GM21381 (cell line): ENCODE results near the gene PRRC2B.

ENCODE experiments used
- ATAC-seq: cut with Tn5 transposase; IDR thresholded peaks from one replicate; pipeline ENCODE4 v1.9.1; 2021; ENCODE audit warnings: mild to moderate bottlenecking, moderate library complexity; ENCODE audit not compliant: unreplicated experiment

PRRC2B gene

GRCh38 chr9:131407717-131408195 is 13.9 kb downstream of the PRRC2B start:
- ATAC-seq, result no peak

GRCh38 chr9:131409458-131409992 is 15.6 kb downstream of the PRRC2B start:
- ATAC-seq, result no peak

- ATAC-seq, result no peak
Observed at GRCh38 chr9:131410044-131410491, 16.2 kb downstream of the PRRC2B start.

GRCh38 chr9:131411719-131412681 is 18.1 kb downstream of the PRRC2B start:
- no peak for ATAC-seq

GRCh38 chr9:131416509-131416908 is 22.6 kb downstream of the PRRC2B start:
- ATAC-seq, result no peak

GRCh38 chr9:131417264-131418142 is 23.6 kb downstream of the PRRC2B start:
- no peak for ATAC-seq

- no peak for ATAC-seq
Observed at GRCh38 chr9:131418143-131419025, 24.5 kb downstream of the PRRC2B start.

GRCh38 chr9:131419026-131419614 is 25.2 kb downstream of the PRRC2B start:
- ATAC-seq, result no peak

- no peak for ATAC-seq
Observed at GRCh38 chr9:131419716-131420115, 25.8 kb downstream of the PRRC2B start.

GRCh38 chr9:131420980-131421624 is 27.2 kb downstream of the PRRC2B start:
- no peak for ATAC-seq

- ATAC-seq, result no peak
Observed at GRCh38 chr9:131421691-131422090, 27.8 kb downstream of the PRRC2B start.

- ATAC-seq, result no peak
Observed at GRCh38 chr9:131422241-131422792, 28.4 kb downstream of the PRRC2B start.

- ATAC-seq, result no peak
Observed at GRCh38 chr9:131423171-131423581, 29.3 kb downstream of the PRRC2B start.

- ATAC-seq, result no peak
Observed at GRCh38 chr9:131426545-131426944, 32.7 kb downstream of the PRRC2B start.

- no peak for ATAC-seq
Observed at GRCh38 chr9:131429121-131430012, 35.5 kb downstream of the PRRC2B start.

GRCh38 chr9:131432050-131432449 is 38.2 kb downstream of the PRRC2B start:
- no peak for ATAC-seq

- no peak for ATAC-seq
Observed at GRCh38 chr9:131432597-131433301, 38.9 kb downstream of the PRRC2B start.
